HG02840 (cell line): Measurements from ENCODE around the gene AOAH.

Experiments used
- ATAC-seq: cut with Tn5 transposase; IDR thresholded peaks from one replicate; pipeline ENCODE4 v1.9.1; 2021; ENCODE audit warnings: mild to moderate bottlenecking, moderate library complexity, moderate number of reproducible peaks; ENCODE audit not compliant: unreplicated experiment, low FRiP score

Gene AOAH

GRCh38 chr7:36570528-36571189 is 153.6 kb downstream of the AOAH start:
- no peak for ATAC-seq

GRCh38 chr7:36568452-36568849 is 155.8 kb downstream of the AOAH start:
- ATAC-seq = no peak

- no peak for ATAC-seq
Observed at GRCh38 chr7:36567699-36568451, 156.4 kb downstream of the AOAH start.

- no peak for ATAC-seq
Observed at GRCh38 chr7:36565792-36566356, 158.4 kb downstream of the AOAH start.

- ATAC-seq = no peak
Observed at GRCh38 chr7:36564489-36564888, 159.8 kb downstream of the AOAH start.

GRCh38 chr7:36563706-36564327 is 160.5 kb downstream of the AOAH start:
- no peak for ATAC-seq

- ATAC-seq = no peak
Observed at GRCh38 chr7:36562121-36562520, 162.2 kb downstream of the AOAH start.

- ATAC-seq = no peak
Observed at GRCh38 chr7:36549029-36549428, 175.3 kb downstream of the AOAH start.

GRCh38 chr7:36547416-36547815 is 176.9 kb downstream of the AOAH start:
- no peak for ATAC-seq

GRCh38 chr7:36546331-36546730 is 178.0 kb downstream of the AOAH start:
- no peak for ATAC-seq

GRCh38 chr7:36545291-36545690 is 179.0 kb downstream of the AOAH start:
- no peak for ATAC-seq

GRCh38 chr7:36538126-36538525 is 186.2 kb downstream of the AOAH start:
- ATAC-seq = no peak

- no peak for ATAC-seq
Observed at GRCh38 chr7:36535866-36536664, 188.2 kb downstream of the AOAH start.

GRCh38 chr7:36533717-36534116 is 190.6 kb downstream of the AOAH start:
- ATAC-seq = no peak

GRCh38 chr7:36532981-36533499 is 191.3 kb downstream of the AOAH start:
- no peak for ATAC-seq

- ATAC-seq = no peak
Observed at GRCh38 chr7:36531951-36532350, 192.3 kb downstream of the AOAH start.

- ATAC-seq = no peak
Observed at GRCh38 chr7:36530456-36530855, 193.8 kb downstream of the AOAH start.

GRCh38 chr7:36527549-36527913 is 196.8 kb downstream of the AOAH start:
- no peak for ATAC-seq

- no peak for ATAC-seq
Observed at GRCh38 chr7:36526863-36527548, 197.3 kb downstream of the AOAH start.
